Measurements from ENCODE around the gene FAM89A. TPM values are rescaled to one million over a fixed set of nuclear protein-coding genes. Genes with fewer than 3 reads are reported as not detected.

The FAM89A gene
- total and polyA plus RNA-seq, 7 donors = 2.7 to 6.3 (median 4.2) TPM

- H3K27me3 ChIP-seq (ENCODE audit: insufficient read depth in 3 of 3, low read length in 2 of 3) = no peaks in the 10 kb centered on the region
- no peak overlapping the region for H3K4me3 ChIP-seq
- ATAC-seq = no peak
- no peak overlapping the region for H3K27ac ChIP-seq
- H3K9me3 ChIP-seq = no peaks in the 10 kb centered on the region
- no peaks in the 10 kb centered on the region for H3K4me1 ChIP-seq
- WGBS, 3 donors = 95 to 97% (median 96%) methylated on average over 5 of the region's 5 CpGs
- TF ChIP-seq CTCF (IDR thresholded peaks at IDR 0.05) = no peak
- no peak for DNase-seq
- intact Hi-C loops (cut with DNase I) = no loop called here
- no peaks in the 10 kb centered on the region for H3K36me3 ChIP-seq (ENCODE audit: insufficient read depth in 1 of 2, low read depth in 1 of 2)
Measured at GRCh38 chr1:231076802-231077201, 36.7 kb upstream of the FAM89A start.

- no peak overlapping the region for H3K27ac ChIP-seq
- DNase-seq (no peak), ATAC-seq (no peak)
- 63 to 79% (median 75%) methylated on average over 6 of the region's 6 CpGs for WGBS, 3 donors
- no peaks in the 10 kb centered on the region for H3K9me3 ChIP-seq
- no peaks in the 10 kb centered on the region for H3K36me3 ChIP-seq (ENCODE audit: insufficient read depth in 1 of 2, low read depth in 1 of 2)
- H3K4me1 ChIP-seq = no peaks in the 10 kb centered on the region
- TF ChIP-seq CTCF (IDR thresholded peaks at IDR 0.05) = no peak
- no peaks in the 10 kb centered on the region for H3K27me3 ChIP-seq (ENCODE audit: insufficient read depth in 3 of 3, low read length in 2 of 3)
- intact Hi-C loops (cut with DNase I) = no loop called here
- no peak overlapping the region for H3K4me3 ChIP-seq
Measured at GRCh38 chr1:231075497-231075896, 35.4 kb upstream of the FAM89A start.

- intact Hi-C loops (cut with DNase I) = no loop called here
- DNase-seq (no peak), ATAC-seq (no peak)
- WGBS, 3 donors = 83 to 92% (median 90%) methylated on average over 6 of the region's 6 CpGs
- no peak for TF ChIP-seq CTCF (IDR thresholded peaks at IDR 0.05)
- Histone ChIP-seq H3K36me3 (ENCODE audit: insufficient read depth in 1 of 2, low read depth in 1 of 2) (no peaks in the 10 kb centered on the region), H3K4me3 (no peak overlapping the region), H3K27me3 (ENCODE audit: insufficient read depth in 3 of 3, low read length in 2 of 3) (no peaks in the 10 kb centered on the region), H3K9me3 (no peaks in the 10 kb centered on the region), H3K4me1 (no peaks in the 10 kb centered on the region), H3K27ac (no peak overlapping the region)
Measured at GRCh38 chr1:231075020-231075419, 35.0 kb upstream of the FAM89A start.

- intact Hi-C loops (cut with DNase I) = no loop called here
- no peak for DNase-seq
- ATAC-seq = no peak
- no peak overlapping the region for H3K4me3 ChIP-seq
- no peaks in the 10 kb centered on the region for H3K36me3 ChIP-seq (ENCODE audit: insufficient read depth in 1 of 2, low read depth in 1 of 2)
- TF ChIP-seq CTCF (IDR thresholded peaks at IDR 0.05) = no peak
- no peaks in the 10 kb centered on the region for H3K4me1 ChIP-seq
- H3K27ac ChIP-seq = no peak overlapping the region
- 87 to 93% (median 92%) methylated on average over 2 of the region's 2 CpGs for WGBS, 3 donors
- no peaks in the 10 kb centered on the region for H3K27me3 ChIP-seq (ENCODE audit: insufficient read depth in 3 of 3, low read length in 2 of 3)
- H3K9me3 ChIP-seq = no peaks in the 10 kb centered on the region
Measured at GRCh38 chr1:231074046-231074445, 34.0 kb upstream of the FAM89A start.

GRCh38 chr1:231073331-231073730 lies 33.3 kb upstream of the FAM89A start:
- intact Hi-C loops (cut with DNase I) = no loop called here
- DNase-seq (no peak), ATAC-seq (no peak)
- H3K36me3 ChIP-seq (ENCODE audit: insufficient read depth in 1 of 2, low read depth in 1 of 2) = no peaks in the 10 kb centered on the region
- no peaks in the 10 kb centered on the region for H3K9me3 ChIP-seq
- H3K27me3 ChIP-seq (ENCODE audit: insufficient read depth in 3 of 3, low read length in 2 of 3) = no peaks in the 10 kb centered on the region
- 93 to 98% (median 94%) methylated on average over 3 of the region's 3 CpGs for whole genome bisulfite sequencing, 3 donors
- no peak overlapping the region for H3K4me3 ChIP-seq
- no peaks in the 10 kb centered on the region for H3K4me1 ChIP-seq
- H3K27ac ChIP-seq = no peak overlapping the region
- no peak for TF ChIP-seq CTCF (IDR thresholded peaks at IDR 0.05)

Data from psoas muscle (tissue), 8 donors.